HEK293 (cell line): Measurements from ENCODE around the gene MME.

Experiments used
- CTCF ChIA-PET: fragments of 350-600 bp; formaldehyde crosslinking; extraction: SDS; loops from one replicate; lab custom pipeline; 2021; ENCODE audit warnings: antibody characterized with exemption; lab: Yijun Ruan, JAX
- POLR2A ChIA-PET: fragments of 300-600 bp; formaldehyde crosslinking; extraction: SDS; loops from one replicate; lab custom pipeline; 2020; ENCODE audit warnings: antibody characterized with exemption, inconsistent platforms; lab: Yijun Ruan, JAX
- H3K27ac ChIP-seq: fragments of 200-500 bp; sonication (Bioruptor generic); 2 replicates; pipeline ENCODE4 v1.5.1; 2014; ENCODE audit warnings: low read depth, low read length, control low read depth, inconsistent platforms; ENCODE audit errors: extremely low read depth
- H3K36me3 ChIP-seq, 2 experiments: fragments of 200-500 bp in 1 of 2; sonication (Bioruptor generic) in 1 of 2; 1 replicate in 1 of 2; 2 replicates in 1 of 2; pipeline ENCODE4 v1.5.1; 2014 to 2017; ENCODE audit warnings: inconsistent platforms in 2 of 2, low read length in 2 of 2; ENCODE audit not compliant: control insufficient read depth in 2 of 2, insufficient read depth in 1 of 2
- H3K4me1 ChIP-seq: fragments of 200-500 bp; sonication (Bioruptor generic); 2 replicates; pipeline ENCODE4 v1.5.1; 2014; ENCODE audit warnings: mild to moderate bottlenecking, low read length, inconsistent platforms; ENCODE audit not compliant: control insufficient read depth, insufficient read depth
- H3K4me3 ChIP-seq: 2 replicates; pipeline ENCODE4 v1.5.1; 2011; ENCODE audit warnings: low read depth, mild to moderate bottlenecking, control low read depth, low read length, moderate library complexity
- H3K9me3 ChIP-seq: fragments of 200-500 bp; sonication (Bioruptor generic); 2 replicates; pipeline ENCODE4 v1.5.1; 2014; ENCODE audit warnings: low read depth, low read length, inconsistent platforms; ENCODE audit not compliant: control insufficient read depth, insufficient read depth
- KLF8 ChIP-seq: fragments of 450-650 bp; formaldehyde crosslinking; IDR thresholded peaks from 2 replicates; pipeline ENCODE4 v1.5.1; 2016; ENCODE audit warnings: missing biosample characterization, missing genetic modification characterization
- ZBTB21 ChIP-seq: fragments of 450-650 bp; formaldehyde crosslinking; IDR thresholded peaks from 2 replicates; pipeline ENCODE4 v1.5.1; 2017; ENCODE audit warnings: missing biosample characterization, missing genetic modification characterization
- ZEB2 ChIP-seq: fragments of 450-650 bp; formaldehyde crosslinking; IDR thresholded peaks from 2 replicates; pipeline ENCODE4 v1.5.1; 2016; ENCODE audit warnings: missing biosample characterization, missing genetic modification characterization
- ZFP37 ChIP-seq: fragments of 450-650 bp; formaldehyde crosslinking; IDR thresholded peaks from 2 replicates; pipeline ENCODE4 v1.5.1; 2016; ENCODE audit warnings: missing biosample characterization, missing genetic modification characterization
- ZIC2 ChIP-seq: fragments of 450-650 bp; formaldehyde crosslinking; IDR thresholded peaks from 2 replicates; pipeline ENCODE4 v1.5.1; 2016; ENCODE audit warnings: missing biosample characterization, missing genetic modification characterization
- ZNF133 ChIP-seq: fragments of 450-650 bp; formaldehyde crosslinking; IDR thresholded peaks from 2 replicates; pipeline ENCODE4 v1.5.1; 2016; ENCODE audit warnings: missing biosample characterization, missing genetic modification characterization
- ZNF140 ChIP-seq: fragments of 450-650 bp; formaldehyde crosslinking; IDR thresholded peaks from 2 replicates; pipeline ENCODE4 v1.5.1; 2016; ENCODE audit warnings: missing biosample characterization, missing genetic modification characterization
- ZNF202 ChIP-seq: fragments of 450-650 bp; formaldehyde crosslinking; IDR thresholded peaks from 2 replicates; pipeline ENCODE4 v1.5.1; 2016; ENCODE audit warnings: missing biosample characterization, missing genetic modification characterization, borderline replicate concordance
- ZNF221 ChIP-seq: fragments of 450-650 bp; formaldehyde crosslinking; IDR thresholded peaks from 2 replicates; pipeline ENCODE4 v1.5.1; 2017; ENCODE audit warnings: missing biosample characterization, missing genetic modification characterization, borderline replicate concordance
- ZNF223 ChIP-seq: fragments of 450-650 bp; formaldehyde crosslinking; IDR thresholded peaks from 2 replicates; pipeline ENCODE4 v1.5.1; 2016; ENCODE audit warnings: missing biosample characterization, missing genetic modification characterization
- ZNF24 ChIP-seq: fragments of 450-650 bp; formaldehyde crosslinking; IDR thresholded peaks from 2 replicates; pipeline ENCODE4 v1.5.1; 2016; ENCODE audit warnings: missing biosample characterization, missing genetic modification characterization
- ZNF248 ChIP-seq: fragments of 450-650 bp; formaldehyde crosslinking; IDR thresholded peaks from 2 replicates; pipeline ENCODE4 v1.5.1; 2017; ENCODE audit warnings: missing biosample characterization, missing genetic modification characterization
- ZNF341 ChIP-seq: fragments of 450-650 bp; formaldehyde crosslinking; IDR thresholded peaks from 2 replicates; pipeline ENCODE4; 2016; ENCODE audit warnings: low read depth, missing biosample characterization, missing genetic modification characterization
- ZNF394 ChIP-seq: fragments of 450-650 bp; formaldehyde crosslinking; IDR thresholded peaks from 2 replicates; pipeline ENCODE4 v1.5.1; 2016; ENCODE audit warnings: missing biosample characterization, missing genetic modification characterization, mild to moderate bottlenecking, moderate library complexity, borderline replicate concordance
- ZNF473 ChIP-seq: fragments of 450-650 bp; formaldehyde crosslinking; IDR thresholded peaks from 2 replicates; pipeline ENCODE4 v1.5.1; 2017; ENCODE audit warnings: missing biosample characterization, missing genetic modification characterization
- ZNF501 ChIP-seq: fragments of 450-650 bp; formaldehyde crosslinking; IDR thresholded peaks from 2 replicates; pipeline ENCODE4 v1.5.1; 2016; ENCODE audit warnings: missing biosample characterization, missing genetic modification characterization
- ZNF571 ChIP-seq: fragments of 450-650 bp; formaldehyde crosslinking; IDR thresholded peaks from 2 replicates; pipeline ENCODE4 v1.5.0; 2017; ENCODE audit warnings: missing biosample characterization, missing genetic modification characterization
- ZNF621 ChIP-seq: fragments of 450-650 bp; formaldehyde crosslinking; IDR thresholded peaks from 2 replicates; pipeline ENCODE4 v1.5.1; 2017; ENCODE audit warnings: missing biosample characterization, missing genetic modification characterization
- ZNF677 ChIP-seq: fragments of 450-650 bp; IDR thresholded peaks from 2 replicates; pipeline ENCODE4 v1.5.0; 2018; ENCODE audit warnings: missing biosample characterization, mild to moderate bottlenecking, missing genetic modification characterization, moderate library complexity
- ZNF701 ChIP-seq: fragments of 450-650 bp; formaldehyde crosslinking; IDR thresholded peaks from 2 replicates; pipeline ENCODE4 v1.5.1; 2016; ENCODE audit warnings: missing biosample characterization, missing genetic modification characterization
- ZNF768 ChIP-seq: fragments of 450-650 bp; formaldehyde crosslinking; IDR thresholded peaks from 2 replicates; pipeline ENCODE4 v1.5.1; 2018; ENCODE audit warnings: missing biosample characterization, mild to moderate bottlenecking, missing genetic modification characterization
- ZNF776 ChIP-seq: fragments of 450-650 bp; formaldehyde crosslinking; IDR thresholded peaks from 2 replicates; pipeline ENCODE4 v1.5.0; 2017; ENCODE audit warnings: missing biosample characterization, missing genetic modification characterization, borderline replicate concordance
- ZNF830 ChIP-seq: fragments of 450-650 bp; IDR thresholded peaks from 2 replicates; pipeline ENCODE4 v1.5.0; 2018; ENCODE audit warnings: missing biosample characterization, missing genetic modification characterization, low read depth, mild to moderate bottlenecking, moderate library complexity
- ZSCAN16 ChIP-seq: fragments of 450-650 bp; formaldehyde crosslinking; IDR thresholded peaks from 2 replicates; pipeline ENCODE4 v1.5.1; 2016; ENCODE audit warnings: missing biosample characterization, missing genetic modification characterization
- TF ChIP-seq, protein P1 (sequence below): fragments of 450-650 bp; formaldehyde crosslinking; IDR thresholded peaks from 2 replicates; pipeline ENCODE4 v1.5.1; 2016; ENCODE audit warnings: missing biosample characterization, missing genetic modification characterization
- TF ChIP-seq, protein P2 (sequence below): fragments of 450-650 bp; formaldehyde crosslinking; IDR thresholded peaks from 2 replicates; pipeline ENCODE4 v1.5.1; 2017; ENCODE audit warnings: missing biosample characterization, missing genetic modification characterization
- TF ChIP-seq, protein P3 (sequence below): fragments of 450-650 bp; formaldehyde crosslinking; IDR thresholded peaks from 2 replicates; pipeline ENCODE4 v1.5.0; 2017; ENCODE audit warnings: missing biosample characterization, missing genetic modification characterization, borderline replicate concordance
- TF ChIP-seq, protein P4 (sequence below): fragments of 450-650 bp; formaldehyde crosslinking; IDR thresholded peaks from 2 replicates; pipeline ENCODE4 v1.5.1; 2016; ENCODE audit warnings: missing biosample characterization, missing genetic modification characterization
- TF ChIP-seq, protein P5 (sequence below): fragments of 450-650 bp; IDR thresholded peaks from 2 replicates; pipeline ENCODE4 v1.5.1; 2018; ENCODE audit warnings: missing biosample characterization, missing genetic modification characterization

The MME gene

DNA sequence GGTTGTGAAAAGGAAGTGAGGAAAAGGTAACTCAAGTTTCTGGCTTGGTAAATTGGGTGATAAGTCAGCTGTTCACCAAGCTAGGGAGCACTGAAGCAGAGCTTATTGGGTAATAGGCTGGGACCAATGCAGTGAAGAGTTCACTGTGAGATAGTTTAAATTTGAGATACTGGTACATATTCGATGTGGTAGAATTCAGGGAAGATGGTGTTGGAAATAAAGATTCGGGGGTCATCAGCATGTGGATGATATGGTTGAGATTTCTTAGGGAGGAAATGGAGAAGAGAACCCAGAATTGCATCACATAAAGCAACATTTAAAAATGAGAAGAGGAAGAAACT is 16.9 kb downstream of the MME start (continued):
- TF ChIP-seq, protein P1, sequence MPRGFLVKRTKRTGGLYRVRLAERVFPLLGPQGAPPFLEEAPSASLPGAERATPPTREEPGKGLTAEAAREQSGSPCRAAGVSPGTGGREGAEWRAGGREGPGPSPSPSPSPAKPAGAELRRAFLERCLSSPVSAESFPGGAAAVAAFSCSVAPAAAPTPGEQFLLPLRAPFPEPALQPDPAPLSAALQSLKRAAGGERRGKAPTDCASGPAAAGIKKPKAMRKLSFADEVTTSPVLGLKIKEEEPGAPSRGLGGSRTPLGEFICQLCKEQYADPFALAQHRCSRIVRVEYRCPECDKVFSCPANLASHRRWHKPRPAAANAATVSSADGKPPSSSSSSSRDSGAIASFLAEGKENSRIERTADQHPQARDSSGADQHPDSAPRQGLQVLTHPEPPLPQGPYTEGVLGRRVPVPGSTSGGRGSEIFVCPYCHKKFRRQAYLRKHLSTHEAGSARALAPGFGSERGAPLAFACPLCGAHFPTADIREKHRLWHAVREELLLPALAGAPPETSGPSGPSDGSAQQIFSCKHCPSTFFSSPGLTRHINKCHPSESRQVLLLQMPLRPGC, result no peak
- no peak for TF ChIP-seq ZNF24 (tag by site-specific recombination)

DNA sequence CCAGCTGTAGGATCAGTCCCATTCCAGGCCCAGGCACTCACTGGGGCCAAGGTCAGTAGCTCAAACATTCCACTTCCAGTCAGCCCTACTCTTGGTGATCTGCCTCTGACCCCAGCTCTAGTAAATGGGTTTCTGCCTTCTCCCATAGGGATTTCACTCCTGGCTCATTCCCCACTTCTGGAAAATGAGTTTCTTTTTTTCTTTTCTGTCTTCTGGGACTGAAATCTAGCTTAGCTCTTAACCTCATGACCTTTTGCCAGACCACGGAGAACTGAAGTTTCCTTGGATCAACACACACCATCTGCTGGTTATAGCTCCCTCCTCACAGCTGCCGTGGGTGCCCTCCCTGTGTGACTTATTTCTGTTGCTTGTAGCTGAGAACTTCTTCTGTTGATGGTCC is 21.3 kb downstream of the MME start:
- POLR2A ChIA-PET, result no interaction called here
- Histone ChIP-seq H3K36me3 (no peaks in the 10 kb centered on the region), H3K4me3 (no peak overlapping the region), H3K27ac (no peak overlapping the region), H3K9me3 (no peaks in the 10 kb centered on the region), H3K4me1 (no peaks in the 10 kb centered on the region)
- TF ChIP-seq ZNF223 (tag by site-specific recombination), result no peak
- no peak for TF ChIP-seq ZNF571 (tag by site-specific recombination)
- TF ChIP-seq ZNF221 (tag by site-specific recombination), result no peak
- TF ChIP-seq ZNF202 (tag by site-specific recombination), result no peak
- TF ChIP-seq, protein P2, sequence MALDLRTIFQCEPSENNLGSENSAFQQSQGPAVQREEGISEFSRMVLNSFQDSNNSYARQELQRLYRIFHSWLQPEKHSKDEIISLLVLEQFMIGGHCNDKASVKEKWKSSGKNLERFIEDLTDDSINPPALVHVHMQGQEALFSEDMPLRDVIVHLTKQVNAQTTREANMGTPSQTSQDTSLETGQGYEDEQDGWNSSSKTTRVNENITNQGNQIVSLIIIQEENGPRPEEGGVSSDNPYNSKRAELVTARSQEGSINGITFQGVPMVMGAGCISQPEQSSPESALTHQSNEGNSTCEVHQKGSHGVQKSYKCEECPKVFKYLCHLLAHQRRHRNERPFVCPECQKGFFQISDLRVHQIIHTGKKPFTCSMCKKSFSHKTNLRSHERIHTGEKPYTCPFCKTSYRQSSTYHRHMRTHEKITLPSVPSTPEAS (tag by site-specific recombination), result no peak
- TF ChIP-seq ZEB2, result no peak
- no peak for TF ChIP-seq ZNF830 (tag by site-specific recombination)
- no peak for TF ChIP-seq ZNF341 (tag by site-specific recombination)
- no peak for TF ChIP-seq ZFP37
- TF ChIP-seq, protein P3, sequence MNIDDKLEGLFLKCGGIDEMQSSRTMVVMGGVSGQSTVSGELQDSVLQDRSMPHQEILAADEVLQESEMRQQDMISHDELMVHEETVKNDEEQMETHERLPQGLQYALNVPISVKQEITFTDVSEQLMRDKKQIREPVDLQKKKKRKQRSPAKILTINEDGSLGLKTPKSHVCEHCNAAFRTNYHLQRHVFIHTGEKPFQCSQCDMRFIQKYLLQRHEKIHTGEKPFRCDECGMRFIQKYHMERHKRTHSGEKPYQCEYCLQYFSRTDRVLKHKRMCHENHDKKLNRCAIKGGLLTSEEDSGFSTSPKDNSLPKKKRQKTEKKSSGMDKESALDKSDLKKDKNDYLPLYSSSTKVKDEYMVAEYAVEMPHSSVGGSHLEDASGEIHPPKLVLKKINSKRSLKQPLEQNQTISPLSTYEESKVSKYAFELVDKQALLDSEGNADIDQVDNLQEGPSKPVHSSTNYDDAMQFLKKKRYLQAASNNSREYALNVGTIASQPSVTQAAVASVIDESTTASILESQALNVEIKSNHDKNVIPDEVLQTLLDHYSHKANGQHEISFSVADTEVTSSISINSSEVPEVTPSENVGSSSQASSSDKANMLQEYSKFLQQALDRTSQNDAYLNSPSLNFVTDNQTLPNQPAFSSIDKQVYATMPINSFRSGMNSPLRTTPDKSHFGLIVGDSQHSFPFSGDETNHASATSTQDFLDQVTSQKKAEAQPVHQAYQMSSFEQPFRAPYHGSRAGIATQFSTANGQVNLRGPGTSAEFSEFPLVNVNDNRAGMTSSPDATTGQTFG, result no peak
- TF ChIP-seq ZNF768, result no peak
- TF ChIP-seq ZNF133 (tag by site-specific recombination), result no peak
- TF ChIP-seq ZBTB21, result no peak
- TF ChIP-seq ZIC2 (tag by site-specific recombination), result no peak
- TF ChIP-seq ZNF248 (tag by site-specific recombination), result no peak
- TF ChIP-seq ZNF776 (tag by site-specific recombination), result no peak
- no peak for TF ChIP-seq ZNF394 (tag by site-specific recombination)
- TF ChIP-seq, all 188 proteins: peak for 0
- CTCF ChIA-PET, result interaction anchor here (0.5 kb wide), 1 partner anchor 9 kb away, joined by 3 read pairs; no protein-coding TSS in a partner anchor

DNA sequence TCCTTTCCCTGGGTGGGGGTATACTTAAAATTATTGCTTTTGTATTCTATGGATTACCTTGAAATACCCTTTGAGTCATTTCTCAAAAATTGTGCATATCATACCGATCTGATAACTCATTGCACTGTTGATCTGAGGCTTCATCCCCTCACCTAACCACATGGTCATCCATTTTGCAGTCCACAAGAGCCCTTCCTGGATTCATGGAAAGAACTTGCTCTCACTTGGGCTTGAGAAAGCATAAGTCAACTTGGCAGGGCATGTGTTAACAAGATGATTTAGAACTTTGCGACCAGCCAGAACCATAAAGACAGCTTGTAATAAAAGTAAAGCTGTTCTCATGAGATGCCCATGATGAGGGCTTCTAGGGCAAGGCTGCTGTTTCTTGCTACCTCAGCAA is 22.2 kb downstream of the MME start:
- POLR2A ChIA-PET, result no interaction called here
- TF ChIP-seq ZNF501 (tag by site-specific recombination), result no peak
- no peak for TF ChIP-seq ZNF621 (tag by site-specific recombination)
- TF ChIP-seq ZNF701, result no peak
- no peak for TF ChIP-seq ZNF677
- TF ChIP-seq KLF8 (tag by site-specific recombination), result no peak
- TF ChIP-seq, protein P4, sequence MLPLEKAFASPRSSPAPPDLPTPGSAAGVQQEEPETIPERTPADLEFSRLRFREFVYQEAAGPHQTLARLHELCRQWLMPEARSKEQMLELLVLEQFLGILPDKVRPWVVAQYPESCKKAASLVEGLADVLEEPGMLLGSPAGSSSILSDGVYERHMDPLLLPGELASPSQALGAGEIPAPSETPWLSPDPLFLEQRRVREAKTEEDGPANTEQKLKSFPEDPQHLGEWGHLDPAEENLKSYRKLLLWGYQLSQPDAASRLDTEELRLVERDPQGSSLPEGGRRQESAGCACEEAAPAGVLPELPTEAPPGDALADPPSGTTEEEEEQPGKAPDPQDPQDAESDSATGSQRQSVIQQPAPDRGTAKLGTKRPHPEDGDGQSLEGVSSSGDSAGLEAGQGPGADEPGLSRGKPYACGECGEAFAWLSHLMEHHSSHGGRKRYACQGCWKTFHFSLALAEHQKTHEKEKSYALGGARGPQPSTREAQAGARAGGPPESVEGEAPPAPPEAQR (tag by site-specific recombination), result no peak
- TF ChIP-seq ZSCAN16, result no peak
- TF ChIP-seq ZNF140 (tag by site-specific recombination), result no peak
- TF ChIP-seq, protein P5, sequence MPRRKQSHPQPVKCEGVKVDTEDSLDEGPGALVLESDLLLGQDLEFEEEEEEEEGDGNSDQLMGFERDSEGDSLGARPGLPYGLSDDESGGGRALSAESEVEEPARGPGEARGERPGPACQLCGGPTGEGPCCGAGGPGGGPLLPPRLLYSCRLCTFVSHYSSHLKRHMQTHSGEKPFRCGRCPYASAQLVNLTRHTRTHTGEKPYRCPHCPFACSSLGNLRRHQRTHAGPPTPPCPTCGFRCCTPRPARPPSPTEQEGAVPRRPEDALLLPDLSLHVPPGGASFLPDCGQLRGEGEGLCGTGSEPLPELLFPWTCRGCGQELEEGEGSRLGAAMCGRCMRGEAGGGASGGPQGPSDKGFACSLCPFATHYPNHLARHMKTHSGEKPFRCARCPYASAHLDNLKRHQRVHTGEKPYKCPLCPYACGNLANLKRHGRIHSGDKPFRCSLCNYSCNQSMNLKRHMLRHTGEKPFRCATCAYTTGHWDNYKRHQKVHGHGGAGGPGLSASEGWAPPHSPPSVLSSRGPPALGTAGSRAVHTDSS (tag by site-specific recombination), result no peak
- no peak for TF ChIP-seq ZNF473 (tag by site-specific recombination)
- TF ChIP-seq, all 188 proteins: peak for 0

More for the DNA sequence above, 22.2 kb downstream of the MME start:
- Histone ChIP-seq H3K4me1 (no peaks in the 10 kb centered on the region), H3K27ac (no peak overlapping the region), H3K4me3 (no peak overlapping the region), H3K36me3 (no peaks in the 10 kb centered on the region), H3K9me3 (no peaks in the 10 kb centered on the region)
- CTCF ChIA-PET, result no interaction called here
